Upper lobe of left lung (tissue), 6 donors: ENCODE measurements around the gene ATG9B. TPM values are rescaled to one million over a fixed set of nuclear protein-coding genes. Genes with fewer than 3 reads are reported as not detected.

Experiments used
- ATAC-seq, 2 donors: fragments of 200-7000 bp; cut with Tn5 transposase; one replicate each; pipeline ENCODE4 v1.9.1; 2022; ENCODE audit warnings: mild to moderate bottlenecking in 2 of 2, moderate library complexity in 2 of 2; ENCODE audit not compliant: low FRiP score in 2 of 2
- DNase-seq, 2 donors: peaks; one replicate each; pipeline ENCODE4 v3.0.0-alpha.2; 2019 to 2020
- H3K27ac ChIP-seq, 4 donors: fragments of 200-600 bp; sonication (generic); one replicate each; pipeline ENCODE4 v1.5.1; 2016 to 2019
- H3K27me3 ChIP-seq, 4 donors: fragments of 200-600 bp; sonication (generic); one replicate each; pipeline ENCODE4 v1.5.1; 2017 to 2019
- H3K36me3 ChIP-seq, 4 donors: fragments of 200-600 bp; sonication (generic); one replicate each; pipeline ENCODE4 v1.5.1; 2016 to 2019
- H3K4me1 ChIP-seq, 4 donors: fragments of 200-600 bp; sonication (generic); one replicate each; pipeline ENCODE4 v1.5.1; 2018 to 2019
- H3K4me3 ChIP-seq, 4 donors: fragments of 200-600 bp; sonication (generic); one replicate each; pipeline ENCODE4 v1.5.1; 2017 to 2019; ENCODE audit warnings: mild to moderate bottlenecking in 2 of 4, moderate library complexity in 1 of 4
- H3K9me3 ChIP-seq, 4 donors: fragments of 200-600 bp; sonication (generic); one replicate each; pipeline ENCODE4 v1.5.1; 2018 to 2019
- EP300 ChIP-seq, 4 donors: sonication (generic); formaldehyde crosslinking; IDR thresholded peaks; one replicate each; pipeline ENCODE4 v1.5.1; 2017; ENCODE audit warnings: antibody characterized with exemption in 4 of 4, control low read depth in 2 of 4
- POLR2A ChIP-seq, 4 donors: fragments of 450-650 bp; IDR thresholded peaks; one replicate each; pipeline ENCODE4 v1.5.1; 2016 to 2017; ENCODE audit warnings: antibody characterized with exemption in 4 of 4, mild to moderate bottlenecking in 2 of 4
- POLR2AphosphoS5 ChIP-seq, 2 donors: sonication (generic); formaldehyde crosslinking; IDR thresholded peaks; one replicate each; pipeline ENCODE4 v1.5.1; 2017; ENCODE audit warnings: antibody characterized with exemption in 2 of 2
- WGBS, 2 donors: methylation state at CpG; one replicate each; pipeline ENCODE4 v1.1.5; 2017 to 2018; 5-methylcytosine and 5-hydroxymethylcytosine counted together
- total RNA-seq, 6 donors: library from RNA; depleted of rRNA in 4 of 6; stranded (reverse); fragments of >200 nt in 4 of 6; gene quantifications; one replicate each; pipeline versions ENCODE4 v1.1.0 to v1.2.1, GENCODE V29; 2016 to 2021
- TF ChIP-seq, protein P1 (sequence below), 6 experiments: fragments of 450-650 bp in 4 of 6; fragments of 200-600 bp in 2 of 6; sonication (generic) in 2 of 6; IDR thresholded peaks; one replicate each; pipeline ENCODE4 v1.5.1; 2016 to 2019; ENCODE audit warnings: antibody characterized with exemption in 6 of 6
- donor health status: DM: no; HTN: no; CAD: no; lungs with moderate emphysema.
- donor health status: DM: no; HTN: yes; CAD: no; lungs with severe emphysema.

The ATG9B gene
- total RNA-seq, 6 donors from 2014 or later, result 0.46 to 5.2 (median 1.0) TPM

DNA sequence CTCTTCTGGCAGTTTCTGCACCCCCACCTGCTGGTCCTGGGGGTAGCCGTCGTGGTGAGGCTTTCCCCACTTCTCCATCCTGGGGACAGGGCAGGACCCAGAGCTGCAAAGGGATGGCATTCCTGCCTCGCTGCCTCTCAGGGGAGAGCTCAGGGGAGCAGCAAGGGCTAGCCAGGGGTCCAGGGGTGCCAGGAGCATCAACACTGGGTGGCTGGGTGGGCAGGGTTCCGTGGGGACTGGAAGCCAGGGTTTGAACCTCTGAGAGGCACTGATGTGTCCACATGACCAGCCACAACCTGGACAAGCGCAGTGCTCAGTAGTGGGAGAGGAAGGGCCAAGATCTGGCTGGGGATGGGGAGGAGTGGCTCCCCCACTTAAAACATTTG is 9.6 kb upstream of the ATG9B start:
- Histone ChIP-seq H3K4me3 (no peak overlapping the region), H3K36me3 (peaks cover 0 to 48% (median 34%) of the 10 kb centered on the region in 4 donors), H3K9me3 (no peaks in the 10 kb centered on the region), H3K27me3 (no peaks in the 10 kb centered on the region), H3K4me1 (peaks cover 9 to 22% (median 11%) of the 10 kb centered on the region in 4 donors), H3K27ac (no peak overlapping the region)
- no peak for ATAC-seq
- no peak for DNase-seq
- WGBS, 2 donors, result 92 to 93% methylated on average over 2 to 5 of the region's 5 CpGs
- TF ChIP-seq, protein P1, sequence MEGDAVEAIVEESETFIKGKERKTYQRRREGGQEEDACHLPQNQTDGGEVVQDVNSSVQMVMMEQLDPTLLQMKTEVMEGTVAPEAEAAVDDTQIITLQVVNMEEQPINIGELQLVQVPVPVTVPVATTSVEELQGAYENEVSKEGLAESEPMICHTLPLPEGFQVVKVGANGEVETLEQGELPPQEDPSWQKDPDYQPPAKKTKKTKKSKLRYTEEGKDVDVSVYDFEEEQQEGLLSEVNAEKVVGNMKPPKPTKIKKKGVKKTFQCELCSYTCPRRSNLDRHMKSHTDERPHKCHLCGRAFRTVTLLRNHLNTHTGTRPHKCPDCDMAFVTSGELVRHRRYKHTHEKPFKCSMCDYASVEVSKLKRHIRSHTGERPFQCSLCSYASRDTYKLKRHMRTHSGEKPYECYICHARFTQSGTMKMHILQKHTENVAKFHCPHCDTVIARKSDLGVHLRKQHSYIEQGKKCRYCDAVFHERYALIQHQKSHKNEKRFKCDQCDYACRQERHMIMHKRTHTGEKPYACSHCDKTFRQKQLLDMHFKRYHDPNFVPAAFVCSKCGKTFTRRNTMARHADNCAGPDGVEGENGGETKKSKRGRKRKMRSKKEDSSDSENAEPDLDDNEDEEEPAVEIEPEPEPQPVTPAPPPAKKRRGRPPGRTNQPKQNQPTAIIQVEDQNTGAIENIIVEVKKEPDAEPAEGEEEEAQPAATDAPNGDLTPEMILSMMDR (IDR thresholded peaks at IDR 0.05), result no peak
- TF ChIP-seq EP300 (IDR thresholded peaks at IDR 0.05) (no peak), POLR2A (IDR thresholded peaks at IDR 0.05) (no peak), POLR2AphosphoS5 (IDR thresholded peaks at IDR 0.05) (no peak)

DNA sequence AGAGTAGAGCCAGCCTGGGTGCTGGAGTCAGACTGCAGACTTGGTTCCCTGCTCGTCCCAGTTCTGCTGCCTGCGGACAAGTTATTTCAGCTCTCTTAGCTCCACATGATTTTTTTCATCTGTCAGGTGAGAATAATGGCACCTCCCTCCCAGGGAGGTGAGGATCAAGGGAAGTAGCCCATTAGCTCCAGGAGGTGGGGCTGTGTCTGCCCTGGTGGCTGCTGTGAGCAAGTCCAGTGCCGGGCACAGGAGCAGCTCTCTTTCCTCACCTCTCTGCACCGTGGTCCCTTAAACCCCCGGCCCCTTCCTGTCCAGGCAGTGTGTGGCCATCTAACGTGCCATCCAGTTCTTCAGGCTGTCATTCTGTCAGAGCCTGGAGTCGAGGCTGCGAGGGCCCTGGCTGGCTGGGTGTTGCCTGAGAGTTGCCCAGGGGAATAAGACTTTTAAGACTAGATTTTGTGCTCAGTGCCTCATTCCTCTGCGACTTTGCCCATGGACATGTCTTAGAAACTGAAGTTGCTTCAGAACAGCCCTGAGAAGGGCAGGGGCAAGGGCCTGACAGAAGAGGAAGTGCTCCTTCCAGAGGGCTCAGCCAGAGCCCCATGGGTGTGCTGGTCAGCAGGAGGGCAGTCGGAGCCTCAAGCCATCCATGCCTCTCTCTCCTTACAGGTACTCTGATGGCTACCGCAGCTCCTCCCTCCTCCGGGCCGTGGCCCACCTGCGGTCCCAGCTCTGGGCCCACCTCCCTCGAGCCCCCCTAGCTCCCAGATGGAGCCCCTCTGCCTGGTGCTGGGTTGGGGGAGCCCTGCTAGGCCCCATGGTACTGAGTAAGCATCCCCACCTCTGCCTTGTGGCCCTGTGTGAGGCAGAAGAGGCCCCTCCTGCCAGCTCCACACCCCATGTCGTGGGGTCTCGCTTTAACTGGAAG is 8.9 kb upstream of the ATG9B start:
- Histone ChIP-seq H3K27me3 (no peaks in the 10 kb centered on the region), H3K27ac (no peak overlapping the region), H3K4me3 (no peak overlapping the region), H3K36me3 (peaks cover 0 to 48% (median 34%) of the 10 kb centered on the region in 4 donors), H3K4me1 (peaks cover 5 to 17% (median 8%) of the 10 kb centered on the region in 4 donors), H3K9me3 (no peaks in the 10 kb centered on the region)
- WGBS, 2 donors, result 85 to 89% methylated on average over 14 to 17 of the region's 17 CpGs
- DNase-seq (peak in 1 of 2 donors; percentile 63), ATAC-seq (no peak)
- TF ChIP-seq POLR2AphosphoS5 (IDR thresholded peaks at IDR 0.05) (no peak), EP300 (IDR thresholded peaks at IDR 0.05) (no peak), POLR2A (IDR thresholded peaks at IDR 0.05) (no peak)
- TF ChIP-seq, protein P1 (IDR thresholded peaks at IDR 0.05), result no peak

DNA sequence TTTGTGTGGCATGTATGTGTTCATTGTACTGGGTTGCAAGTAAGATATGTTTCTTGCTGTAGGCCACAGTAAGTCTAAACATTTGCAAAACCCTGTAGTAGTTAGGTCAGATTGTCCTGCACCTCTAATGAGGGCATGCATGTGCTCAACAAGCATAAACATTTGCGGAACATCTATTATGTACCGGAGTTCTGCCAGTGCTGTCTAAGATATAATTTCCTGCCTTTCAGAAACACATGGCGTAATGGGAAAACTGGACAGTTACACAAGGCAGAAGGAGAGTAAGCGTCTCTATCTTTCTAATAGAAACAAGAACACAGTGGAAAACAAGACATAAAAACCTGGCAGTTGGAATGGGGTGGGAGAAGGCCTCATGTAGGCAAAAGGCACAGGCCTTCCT is 6.7 kb upstream of the ATG9B start:
- Histone ChIP-seq H3K4me3 (no peak overlapping the region), H3K27ac (peak overlapping the region in 1 of 4 donors; percentile 61), H3K27me3 (no peaks in the 10 kb centered on the region), H3K4me1 (peaks cover 10 to 28% (median 14%) of the 10 kb centered on the region in 4 donors), H3K36me3 (peaks cover 0 to 31% (median 22%) of the 10 kb centered on the region in 4 donors), H3K9me3 (no peaks in the 10 kb centered on the region)
- no peak for ATAC-seq
- 66 to 68% methylated on average over 4 of the region's 4 CpGs for WGBS, 2 donors
- no peak for DNase-seq
- TF ChIP-seq EP300 (IDR thresholded peaks at IDR 0.05) (no peak), POLR2A (IDR thresholded peaks at IDR 0.05) (no peak), POLR2AphosphoS5 (IDR thresholded peaks at IDR 0.05) (no peak)
- TF ChIP-seq, protein P1 (IDR thresholded peaks at IDR 0.05), result no peak

DNA sequence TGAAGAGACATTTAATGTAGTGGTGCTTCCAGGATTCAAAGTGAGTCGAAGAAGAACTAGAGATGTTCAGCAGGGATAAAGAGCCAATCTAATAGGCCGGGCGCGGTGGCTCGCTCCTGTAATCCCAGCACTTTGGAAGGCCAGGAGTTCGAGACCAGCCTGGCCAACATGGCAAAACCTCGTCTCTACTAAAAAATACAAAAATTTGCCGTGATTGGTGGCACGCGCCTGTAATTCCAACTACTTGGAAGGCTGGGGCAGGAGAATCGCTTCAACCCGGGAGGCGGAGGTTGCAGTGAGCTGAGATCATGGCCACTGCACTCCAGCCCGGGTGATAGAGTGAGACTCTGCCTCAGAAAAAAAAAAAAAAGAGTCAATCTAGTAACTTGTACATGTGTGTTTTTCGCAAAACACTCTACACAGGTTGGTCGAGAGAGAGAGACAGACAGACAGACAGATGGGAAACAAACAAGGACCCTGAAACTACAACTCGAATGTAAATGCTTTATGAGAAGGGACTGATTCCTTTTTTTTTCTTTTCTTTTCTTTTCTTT is 4.7 kb upstream of the ATG9B start:
- no peak for DNase-seq
- Histone ChIP-seq H3K27ac (peak overlapping the region; percentile 70 to 87 (median 74)), H3K27me3 (no peaks in the 10 kb centered on the region), H3K4me3 (peak overlapping the region; percentile 53 to 85 (median 76)), H3K4me1 (peaks cover 10 to 28% (median 14%) of the 10 kb centered on the region in 4 donors), H3K36me3 (peaks cover 0 to 12% (median 4%) of the 10 kb centered on the region in 4 donors), H3K9me3 (no peaks in the 10 kb centered on the region)
- no peak for ATAC-seq
- no peak for TF ChIP-seq EP300 (IDR thresholded peaks at IDR 0.05)
- TF ChIP-seq POLR2A (IDR thresholded peaks at IDR 0.05), result no peak
- TF ChIP-seq POLR2AphosphoS5 (IDR thresholded peaks at IDR 0.05), result no peak
- TF ChIP-seq, protein P1 (IDR thresholded peaks at IDR 0.05), result no peak
- WGBS, 2 donors, result 47 to 61% methylated on average over 17 of the region's 17 CpGs
